GM20000 (cell line): Measurements from ENCODE around the gene NR0B1.

Experiments
- DNase-seq: peaks from one replicate; pipeline ENCODE4 v3.0.0; 2012; ENCODE audit warnings: low spot score
- CTCF ChIP-seq: IDR thresholded peaks from 2 replicates; pipeline ENCODE4 v1.5.1; 2012; ENCODE audit warnings: mild to moderate bottlenecking, control low read depth; ENCODE audit errors: extremely low read depth, missing control alignments

NR0B1 gene, protein sequence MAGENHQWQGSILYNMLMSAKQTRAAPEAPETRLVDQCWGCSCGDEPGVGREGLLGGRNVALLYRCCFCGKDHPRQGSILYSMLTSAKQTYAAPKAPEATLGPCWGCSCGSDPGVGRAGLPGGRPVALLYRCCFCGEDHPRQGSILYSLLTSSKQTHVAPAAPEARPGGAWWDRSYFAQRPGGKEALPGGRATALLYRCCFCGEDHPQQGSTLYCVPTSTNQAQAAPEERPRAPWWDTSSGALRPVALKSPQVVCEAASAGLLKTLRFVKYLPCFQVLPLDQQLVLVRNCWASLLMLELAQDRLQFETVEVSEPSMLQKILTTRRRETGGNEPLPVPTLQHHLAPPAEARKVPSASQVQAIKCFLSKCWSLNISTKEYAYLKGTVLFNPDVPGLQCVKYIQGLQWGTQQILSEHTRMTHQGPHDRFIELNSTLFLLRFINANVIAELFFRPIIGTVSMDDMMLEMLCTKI

GRCh38 chrX:30309139-30309571 lies at the start of gene NR0B1:
TSS of gene NR0B1 (minus strand) at chrX:30309390. CDS start at chrX:30309363, 27 bp downstream.
- TF ChIP-seq CTCF = no peak
- no peak for DNase-seq

GRCh38 chrX:30349946-30350345 lies 40.8 kb upstream of the NR0B1 start:
- TF ChIP-seq CTCF = no peak

GRCh38 chrX:30343206-30343605 lies 34.0 kb upstream of the NR0B1 start:
- no peak for TF ChIP-seq CTCF
- DNase-seq = no peak

More at GRCh38 chrX:30349946-30350345, 40.8 kb upstream of the NR0B1 start:
- DNase-seq = no peak

- no peak for TF ChIP-seq CTCF
- DNase-seq = no peak
Measured at GRCh38 chrX:30340753-30341152, 31.6 kb upstream of the NR0B1 start.

DNA sequence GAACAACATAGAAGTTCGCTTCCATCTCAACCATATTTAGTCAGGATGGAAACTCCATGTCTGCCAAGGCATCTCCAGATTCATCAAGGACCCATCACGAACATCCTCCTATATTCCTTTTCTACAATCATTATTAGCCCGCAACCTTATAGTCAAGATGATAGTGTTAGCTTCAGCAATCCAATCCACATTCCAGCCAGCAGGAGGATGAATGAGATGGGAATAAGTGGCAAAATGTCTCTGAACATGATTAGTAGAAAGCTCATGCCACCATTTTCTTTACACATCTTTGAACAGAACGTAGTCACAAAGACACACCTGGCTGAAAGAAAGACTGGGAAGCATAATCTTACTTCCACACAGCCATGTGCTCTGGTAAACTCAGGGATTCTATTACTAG lies 18.6 kb upstream of the NR0B1 start:
- no peak for TF ChIP-seq CTCF
- DNase-seq = no peak

GRCh38 chrX:30317308-30317707 lies 8.1 kb upstream of the NR0B1 start:
- no peak for TF ChIP-seq CTCF
- no peak for DNase-seq

DNA sequence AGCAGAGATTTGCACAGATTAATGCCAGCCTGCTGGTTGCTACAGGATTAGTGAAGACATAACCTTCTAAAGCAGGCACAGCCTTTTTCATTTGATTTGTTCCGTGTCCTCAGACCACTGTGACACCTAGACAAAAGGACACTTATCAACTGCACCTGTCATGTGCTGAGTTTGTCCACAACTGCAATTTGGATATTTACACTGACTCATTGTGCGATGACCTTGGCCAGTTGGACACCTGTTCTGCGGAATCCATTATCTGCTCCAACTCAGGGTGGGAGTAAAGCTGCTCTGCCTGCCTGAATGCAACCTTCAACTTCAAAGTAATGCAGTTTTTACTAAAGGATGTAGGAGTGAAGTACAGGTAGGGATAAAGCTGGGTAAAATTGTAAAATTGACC lies 4.1 kb upstream of the NR0B1 start:
- no peak for TF ChIP-seq CTCF
- DNase-seq = no peak
